Natural killer cell (primary cell): Measurements from ENCODE around the gene PRKAG2. TPM values are rescaled to one million over a fixed set of nuclear protein-coding genes. Genes with fewer than 3 reads are reported as not detected.
"Not testable (repeated sequence)": the region's sequence is repeated elsewhere in the genome, so short reads cannot be mapped to it uniquely, and the experiment has no call there.

ENCODE experiments used
- ATAC-seq, 3 donors: fragments of 150-1000 bp in 2 of 3; fragments of 200-7000 bp in 1 of 3; cut with Tn5 transposase; 1 replicate in 1 of 3; 2 replicates in 2 of 3; pipeline ENCODE4 v1.10.0; 2021; ENCODE audit warnings: mild to moderate bottlenecking in 2 of 3, moderate library complexity in 2 of 3
- DNase-seq, 2 donors: peaks; one replicate each; pipeline versions ENCODE4 v3.0.0 to v3.0.0-alpha.2; 2013 to 2021; ENCODE audit warnings: mixed read lengths in 1 of 2
- H3K27ac ChIP-seq: one replicate; pipeline ENCODE4 v1.5.1; 2013; ENCODE audit warnings: mild to moderate bottlenecking, low read length
- H3K27me3 ChIP-seq: one replicate; pipeline ENCODE4 v1.6.1; 2013; ENCODE audit warnings: low read length; ENCODE audit not compliant: control insufficient read depth, insufficient read depth
- H3K36me3 ChIP-seq: one replicate; pipeline ENCODE4 v1.6.1; 2013; ENCODE audit warnings: low read length; ENCODE audit not compliant: control insufficient read depth, insufficient read depth
- H3K4me1 ChIP-seq: one replicate; pipeline ENCODE4 v1.6.1; 2013; ENCODE audit warnings: low read length; ENCODE audit not compliant: control insufficient read depth, insufficient read depth
- H3K4me3 ChIP-seq: one replicate; pipeline ENCODE4 v1.5.1; 2013; ENCODE audit warnings: low read length
- H3K9me3 ChIP-seq: one replicate; pipeline ENCODE4 v1.6.1; 2013; ENCODE audit warnings: low read length; ENCODE audit not compliant: control insufficient read depth, insufficient read depth
- H3K27ac Mint-ChIP-seq, 2 donors: one replicate each; pipeline ENCODE4 v1.8.0; 2022; ENCODE audit warnings: mild to moderate bottlenecking in 2 of 2, mixed read lengths in 2 of 2, moderate library complexity in 1 of 2
- H3K27me3 Mint-ChIP-seq, 2 donors: one replicate each; pipeline ENCODE4 v1.8.0; 2022; ENCODE audit warnings: low read depth in 2 of 2, mixed read lengths in 2 of 2
- H3K36me3 Mint-ChIP-seq: one replicate; pipeline ENCODE4 v1.8.0; 2022; ENCODE audit warnings: mixed read lengths
- H3K4me1 Mint-ChIP-seq, 2 donors: one replicate each; pipeline ENCODE4 v1.8.0; 2022; ENCODE audit warnings: mixed read lengths in 2 of 2
- H3K4me3 Mint-ChIP-seq: one replicate; pipeline ENCODE4 v1.8.0; 2022; ENCODE audit warnings: mild to moderate bottlenecking, moderate library complexity, mixed read lengths
- H3K9me3 Mint-ChIP-seq, 2 donors: one replicate each; pipeline ENCODE4 v1.8.0; 2022; ENCODE audit warnings: mixed read lengths in 2 of 2
- WGBS: methylation state at CpG from one replicate; pipeline ENCODE4 v1.1.7; 2013; ENCODE audit warnings: missing lambda C conversion rate; ENCODE audit not compliant: insufficient coverage; 5-methylcytosine and 5-hydroxymethylcytosine counted together
- intact Hi-C: fragments of 100-400 bp; cut with micrococcal nuclease; formaldehyde crosslinking; loops from one replicate; pipeline ENCODE4 v1.14.2; 2022
- total RNA-seq, 4 donors: library from RNA; stranded (reverse); fragments of 120-200 nt in 1 of 4; gene quantifications; one replicate each; pipeline versions ENCODE4 v1.2.3 to v1.2.4, GENCODE V29; 2013 to 2022
- TF ChIP-seq, protein P1 (sequence below): fragments of 200-600 bp; IDR thresholded peaks from one replicate; pipeline ENCODE4 v1.8.0; 2022; ENCODE audit warnings: antibody characterized with exemption

Gene PRKAG2
- total RNA-seq, 3 donors from 2014 or later (not counting 1 experiment from before 2014, with no cell fraction given): 42.6 to 66.5 (median 64.4) TPM

- no peak overlapping the region for H3K4me3 Mint-ChIP-seq
- Histone ChIP-seq H3K36me3 (peaks cover 6% of the 10 kb centered on the region), H3K27ac (no peak overlapping the region), H3K27me3 (no peaks in the 10 kb centered on the region), H3K9me3 (no peaks in the 10 kb centered on the region), H3K4me3 (no peak overlapping the region), H3K4me1 (peaks cover 10% of the 10 kb centered on the region)
- TF ChIP-seq, protein P1, sequence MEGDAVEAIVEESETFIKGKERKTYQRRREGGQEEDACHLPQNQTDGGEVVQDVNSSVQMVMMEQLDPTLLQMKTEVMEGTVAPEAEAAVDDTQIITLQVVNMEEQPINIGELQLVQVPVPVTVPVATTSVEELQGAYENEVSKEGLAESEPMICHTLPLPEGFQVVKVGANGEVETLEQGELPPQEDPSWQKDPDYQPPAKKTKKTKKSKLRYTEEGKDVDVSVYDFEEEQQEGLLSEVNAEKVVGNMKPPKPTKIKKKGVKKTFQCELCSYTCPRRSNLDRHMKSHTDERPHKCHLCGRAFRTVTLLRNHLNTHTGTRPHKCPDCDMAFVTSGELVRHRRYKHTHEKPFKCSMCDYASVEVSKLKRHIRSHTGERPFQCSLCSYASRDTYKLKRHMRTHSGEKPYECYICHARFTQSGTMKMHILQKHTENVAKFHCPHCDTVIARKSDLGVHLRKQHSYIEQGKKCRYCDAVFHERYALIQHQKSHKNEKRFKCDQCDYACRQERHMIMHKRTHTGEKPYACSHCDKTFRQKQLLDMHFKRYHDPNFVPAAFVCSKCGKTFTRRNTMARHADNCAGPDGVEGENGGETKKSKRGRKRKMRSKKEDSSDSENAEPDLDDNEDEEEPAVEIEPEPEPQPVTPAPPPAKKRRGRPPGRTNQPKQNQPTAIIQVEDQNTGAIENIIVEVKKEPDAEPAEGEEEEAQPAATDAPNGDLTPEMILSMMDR: no peak
- ATAC-seq: no peak
- no peak overlapping the region for H3K27ac Mint-ChIP-seq
- no peaks in the 10 kb centered on the region for H3K27me3 Mint-ChIP-seq
- no peaks in the 10 kb centered on the region for H3K36me3 Mint-ChIP-seq
- no peak for DNase-seq
- H3K4me1 Mint-ChIP-seq: peaks cover 17 to 43% of the 10 kb centered on the region in 2 donors
- H3K9me3 Mint-ChIP-seq: no peaks in the 10 kb centered on the region
- WGBS: 94% methylated on average over 21 of the region's 21 CpGs
- intact Hi-C loops: loop anchor here (5.0 kb wide), 1 partner anchor 147 kb away; no protein-coding TSS in a partner anchor
Observed at GRCh38 chr7:151784853-151785680, 91.8 kb downstream of the PRKAG2 start.

- 98% methylated on average over 18 of the region's 18 CpGs for WGBS
- Mint-ChIP-seq H3K27ac (peak overlapping the region in 1 of 2 donors; percentile 24), H3K36me3 (no peaks in the 10 kb centered on the region), H3K9me3 (no peaks in the 10 kb centered on the region), H3K4me3 (no peak overlapping the region), H3K27me3 (no peaks in the 10 kb centered on the region), H3K4me1 (peaks cover 23 to 44% of the 10 kb centered on the region in 2 donors)
- TF ChIP-seq, protein P1: no peak
- Histone ChIP-seq H3K4me1 (peaks cover 10% of the 10 kb centered on the region), H3K27me3 (no peaks in the 10 kb centered on the region), H3K27ac (no peak overlapping the region), H3K36me3 (peaks cover 6% of the 10 kb centered on the region), H3K9me3 (no peaks in the 10 kb centered on the region), H3K4me3 (no peak overlapping the region)
- intact Hi-C loops: loop anchor here (1.0 to 5.0 kb wide), 3 partner anchors 148 to 363 kb away; no protein-coding TSS in a partner anchor
- no peak for DNase-seq
- ATAC-seq: no peak
Observed at GRCh38 chr7:151783958-151784575, 92.8 kb downstream of the PRKAG2 start.

DNA sequence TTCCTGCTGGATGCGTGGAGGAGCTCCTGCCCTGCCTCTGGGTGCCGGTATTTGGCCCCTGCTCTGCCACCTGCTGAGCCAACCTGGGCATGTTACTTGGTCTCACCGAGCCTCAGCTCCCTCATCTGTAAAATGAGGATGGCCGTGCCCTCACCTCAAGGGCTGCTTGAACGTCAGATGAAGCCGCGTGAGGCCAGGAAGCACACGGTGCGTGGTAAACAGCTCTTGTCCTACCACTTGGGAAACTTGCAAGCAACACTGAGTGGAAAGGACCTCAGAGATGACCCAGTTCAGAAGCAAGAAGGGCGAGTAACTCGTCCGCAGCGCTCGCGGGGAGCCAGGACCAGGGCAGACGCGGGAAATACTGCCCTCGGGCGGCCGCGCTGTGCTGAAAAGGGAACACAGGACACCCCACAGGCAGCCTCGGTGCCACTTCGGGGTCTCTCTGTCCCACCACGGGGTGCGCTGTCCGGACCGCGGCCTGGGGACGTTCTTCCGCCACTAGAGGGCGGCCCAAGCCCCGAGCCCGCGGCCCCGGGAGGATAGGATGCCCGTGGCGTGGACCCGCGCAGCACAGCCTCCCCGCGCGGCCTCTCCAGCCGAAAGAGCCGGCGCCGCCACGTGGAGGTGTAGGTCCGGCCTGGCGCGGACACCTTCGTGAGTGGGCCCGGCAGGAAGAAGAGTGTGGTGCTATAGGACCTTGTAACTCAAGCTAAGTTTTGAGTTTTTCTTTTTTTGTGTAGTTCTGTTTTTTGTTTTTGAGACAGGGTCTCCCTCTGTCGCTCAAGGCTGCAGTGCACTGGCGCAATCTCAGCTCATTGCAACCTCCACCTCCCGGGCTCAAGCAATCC, 94.1 kb downstream of the PRKAG2 start:
- no peaks in the 10 kb centered on the region for H3K9me3 ChIP-seq
- no peaks in the 10 kb centered on the region for H3K9me3 Mint-ChIP-seq
- WGBS: 9% methylated on average over 55 of the region's 55 CpGs
- DNase-seq (peak; percentile 72 to 80), ATAC-seq (peak; percentile 92 to 95 (median 95))
- H3K36me3 Mint-ChIP-seq: no peaks in the 10 kb centered on the region
- H3K27me3 Mint-ChIP-seq: no peaks in the 10 kb centered on the region
- peaks cover 6% of the 10 kb centered on the region for H3K36me3 ChIP-seq
- peaks cover 10 to 43% of the 10 kb centered on the region in 2 donors for H3K4me1 Mint-ChIP-seq
- H3K27ac ChIP-seq: peak overlapping the region; percentile 32
- H3K4me3 ChIP-seq: no peak overlapping the region
- TF ChIP-seq, protein P1: peak; percentile 94
- peak overlapping the region; percentile 41 to 68 for H3K27ac Mint-ChIP-seq
- peaks cover 10% of the 10 kb centered on the region for H3K4me1 ChIP-seq
- H3K27me3 ChIP-seq: no peaks in the 10 kb centered on the region
- peak overlapping the region; percentile 69 for H3K4me3 Mint-ChIP-seq
- intact Hi-C loops: loop anchor here (1.0 to 5.0 kb wide), 3 partner anchors 149 to 364 kb away; no protein-coding TSS in a partner anchor

GRCh38 chr7:151782256-151782597, 94.7 kb downstream of the PRKAG2 start:
- H3K4me1 Mint-ChIP-seq: peaks cover 5 to 37% of the 10 kb centered on the region in 2 donors
- WGBS: 89% methylated on average over 3 of the region's 4 CpGs
- not testable (repeated sequence) for H3K27me3 ChIP-seq, H3K9me3 ChIP-seq, H3K27ac ChIP-seq, ATAC-seq, H3K36me3 ChIP-seq, H3K9me3 Mint-ChIP-seq, DNase-seq, H3K4me3 ChIP-seq, H3K4me3 Mint-ChIP-seq, H3K27me3 Mint-ChIP-seq, H3K36me3 Mint-ChIP-seq
- H3K27ac Mint-ChIP-seq: peak overlapping the region in 1 of 2 donors; percentile 68
- intact Hi-C loops: loop anchor here (2.0 to 5.0 kb wide), 2 partner anchors 150 to 365 kb away; no protein-coding TSS in a partner anchor
- H3K4me1 ChIP-seq: peaks cover 10% of the 10 kb centered on the region
